ENCODE data around the gene SLC39A11.

GRCh38 chr17:72786209-72786608 is 306.3 kb downstream of the SLC39A11 start:
- no peak for TF ChIP-seq ZNF674 (CRISPR knock-in tag; IDR thresholded peaks at IDR 0.05; ENCODE audit: low read depth)
- TF ChIP-seq REPIN1 (CRISPR knock-in tag; IDR thresholded peaks at IDR 0.05; ENCODE audit: borderline replicate concordance, low read depth): no peak

Measured in HepG2 (cell line).